ENCODE measurements around the gene ORMDL2.

ORMDL2 gene

DNA sequence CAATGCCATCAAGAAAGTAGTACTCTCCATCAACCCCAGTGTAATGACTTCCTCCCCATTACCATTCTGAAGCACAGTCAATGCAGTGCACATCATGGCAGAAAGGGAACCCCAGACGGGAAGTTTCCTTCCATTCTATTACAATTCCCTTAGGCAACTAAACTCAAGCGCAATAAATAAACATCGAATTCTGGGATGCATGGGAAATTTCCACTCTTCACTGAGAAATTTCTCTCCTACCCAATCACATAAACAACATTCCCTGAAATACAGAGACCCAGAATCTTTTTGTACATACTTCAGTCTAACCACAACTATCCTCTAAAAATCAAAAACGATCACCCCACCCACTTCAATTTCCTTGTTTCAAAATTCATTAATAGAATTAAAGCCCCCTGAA is 20.3 kb upstream of the ORMDL2 start:
- H3K79me2 ChIP-seq (ENCODE audit: insufficient read depth, low read length), result no peaks in the 10 kb centered on the region
- H2AFZ ChIP-seq (ENCODE audit: low read length), result no peak overlapping the region
- H3K9me2 ChIP-seq (ENCODE audit: low read depth, low read length), result no peaks in the 10 kb centered on the region
- H3K4me3 ChIP-seq (ENCODE audit: low read depth, low read length, poor library complexity, severe bottlenecking), result no peak overlapping the region
- H3F3A ChIP-seq (ENCODE audit: insufficient read depth, low read length), result no peaks in the 10 kb centered on the region
- peaks cover 3% of the 10 kb centered on the region for H3K4me1 ChIP-seq (ENCODE audit: insufficient read depth, low read length, severe bottlenecking)
- peaks cover 95% of the 10 kb centered on the region for H3K36me3 ChIP-seq (ENCODE audit: insufficient read depth, low read length)
- H4K20me1 ChIP-seq (ENCODE audit: insufficient read depth, low read length), result 0 out of 2 replicates have a peak, but pooled peaks cover 2% of the 10 kb centered on the region
- H3K27me3 ChIP-seq (ENCODE audit: insufficient read depth, low read length), result no peaks in the 10 kb centered on the region
- H3K9me3 ChIP-seq (ENCODE audit: low read length), result no peaks in the 10 kb centered on the region
- no peak overlapping the region for H3K4me2 ChIP-seq (ENCODE audit: low read length)
- TF ChIP-seq, protein P1, sequence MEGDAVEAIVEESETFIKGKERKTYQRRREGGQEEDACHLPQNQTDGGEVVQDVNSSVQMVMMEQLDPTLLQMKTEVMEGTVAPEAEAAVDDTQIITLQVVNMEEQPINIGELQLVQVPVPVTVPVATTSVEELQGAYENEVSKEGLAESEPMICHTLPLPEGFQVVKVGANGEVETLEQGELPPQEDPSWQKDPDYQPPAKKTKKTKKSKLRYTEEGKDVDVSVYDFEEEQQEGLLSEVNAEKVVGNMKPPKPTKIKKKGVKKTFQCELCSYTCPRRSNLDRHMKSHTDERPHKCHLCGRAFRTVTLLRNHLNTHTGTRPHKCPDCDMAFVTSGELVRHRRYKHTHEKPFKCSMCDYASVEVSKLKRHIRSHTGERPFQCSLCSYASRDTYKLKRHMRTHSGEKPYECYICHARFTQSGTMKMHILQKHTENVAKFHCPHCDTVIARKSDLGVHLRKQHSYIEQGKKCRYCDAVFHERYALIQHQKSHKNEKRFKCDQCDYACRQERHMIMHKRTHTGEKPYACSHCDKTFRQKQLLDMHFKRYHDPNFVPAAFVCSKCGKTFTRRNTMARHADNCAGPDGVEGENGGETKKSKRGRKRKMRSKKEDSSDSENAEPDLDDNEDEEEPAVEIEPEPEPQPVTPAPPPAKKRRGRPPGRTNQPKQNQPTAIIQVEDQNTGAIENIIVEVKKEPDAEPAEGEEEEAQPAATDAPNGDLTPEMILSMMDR (IDR thresholded peaks at IDR 0.05; ENCODE audit: low read length), result no peak
- TF ChIP-seq EZH2 (IDR thresholded peaks at IDR 0.05; ENCODE audit: borderline replicate concordance, low read length), result no peak
- no peak overlapping the region for H3K9ac ChIP-seq (ENCODE audit: low read length)
- no peak overlapping the region for H3K27ac ChIP-seq (ENCODE audit: low read depth, low read length, poor library complexity, severe bottlenecking)

DNA sequence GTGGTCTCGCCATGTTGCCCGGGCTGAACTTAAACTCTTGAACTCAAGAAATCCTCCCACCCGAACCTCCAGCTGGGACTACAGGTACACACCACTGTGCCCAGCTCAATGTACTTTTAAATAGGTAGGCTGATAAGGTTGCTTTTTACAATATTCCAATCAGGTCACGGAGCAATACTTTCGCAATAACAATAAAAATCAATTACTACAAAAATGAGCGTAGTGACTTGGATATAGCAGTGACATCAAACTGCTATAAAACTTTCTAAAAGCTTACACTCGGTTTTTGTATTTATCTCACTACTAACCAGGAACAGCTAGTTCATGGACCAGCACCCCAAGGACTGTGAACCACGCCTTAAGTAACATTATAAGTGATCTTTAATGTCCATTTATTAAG is 10.9 kb upstream of the ORMDL2 start:
- no peak overlapping the region for H3K27ac ChIP-seq (ENCODE audit: low read depth, low read length, poor library complexity, severe bottlenecking)
- H3K36me3 ChIP-seq (ENCODE audit: insufficient read depth, low read length), result peaks cover 60% of the 10 kb centered on the region

DNA sequence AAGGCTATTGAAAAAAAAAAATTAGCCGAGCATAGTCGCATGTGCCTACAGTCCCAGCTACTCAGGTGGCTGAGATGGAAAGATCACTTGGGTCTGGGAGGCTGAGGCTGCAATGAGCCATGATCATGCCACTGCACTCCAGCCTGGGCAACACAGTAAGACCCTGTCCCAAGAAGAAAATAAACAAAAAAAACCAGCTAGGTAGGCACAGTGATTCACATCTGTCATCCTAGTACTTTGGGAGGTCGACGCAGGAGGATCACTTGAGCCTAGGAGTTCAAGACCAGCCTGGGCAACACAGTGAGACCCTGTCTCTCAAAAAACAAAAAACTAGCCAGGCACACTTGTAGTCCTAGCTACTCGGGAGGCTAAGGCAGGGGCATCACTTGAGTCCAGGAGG is 8.6 kb upstream of the ORMDL2 start:
- H3K4me1 ChIP-seq (ENCODE audit: insufficient read depth, low read length, severe bottlenecking), result no peaks in the 10 kb centered on the region
- TF ChIP-seq, protein P1 (IDR thresholded peaks at IDR 0.05; ENCODE audit: low read length), result no peak
- TF ChIP-seq EZH2 (IDR thresholded peaks at IDR 0.05; ENCODE audit: borderline replicate concordance, low read length), result no peak
- no peak overlapping the region for H2AFZ ChIP-seq (ENCODE audit: low read length)
- no peak overlapping the region for H3K9ac ChIP-seq (ENCODE audit: low read length)
- no peaks in the 10 kb centered on the region for H4K20me1 ChIP-seq (ENCODE audit: insufficient read depth, low read length)
- peaks cover 93% of the 10 kb centered on the region for H3K79me2 ChIP-seq (ENCODE audit: insufficient read depth, low read length)
- H3F3A ChIP-seq (ENCODE audit: insufficient read depth, low read length), result no peaks in the 10 kb centered on the region
- no peak overlapping the region for H3K27ac ChIP-seq (ENCODE audit: low read depth, low read length, poor library complexity, severe bottlenecking)
- H3K4me3 ChIP-seq (ENCODE audit: low read depth, low read length, poor library complexity, severe bottlenecking), result no peak overlapping the region
- H3K27me3 ChIP-seq (ENCODE audit: insufficient read depth, low read length), result no peaks in the 10 kb centered on the region
- H3K4me2 ChIP-seq (ENCODE audit: low read length), result no peak overlapping the region
- H3K9me3 ChIP-seq (ENCODE audit: low read length), result no peaks in the 10 kb centered on the region
- H3K36me3 ChIP-seq (ENCODE audit: insufficient read depth, low read length), result peaks cover 66% of the 10 kb centered on the region
- no peaks in the 10 kb centered on the region for H3K9me2 ChIP-seq (ENCODE audit: low read depth, low read length)

More for the DNA sequence above, 10.9 kb upstream of the ORMDL2 start:
- Histone ChIP-seq H3K9ac (ENCODE audit: low read length) (no peak overlapping the region), H3K9me2 (ENCODE audit: low read depth, low read length) (no peaks in the 10 kb centered on the region), H3K79me2 (ENCODE audit: insufficient read depth, low read length) (peaks cover 80% of the 10 kb centered on the region), H3K4me1 (ENCODE audit: insufficient read depth, low read length, severe bottlenecking) (no peaks in the 10 kb centered on the region), H3K9me3 (ENCODE audit: low read length) (no peaks in the 10 kb centered on the region), H3K4me2 (ENCODE audit: low read length) (no peak overlapping the region), H2AFZ (ENCODE audit: low read length) (no peak overlapping the region), H3K27me3 (ENCODE audit: insufficient read depth, low read length) (no peaks in the 10 kb centered on the region), H4K20me1 (ENCODE audit: insufficient read depth, low read length) (no peaks in the 10 kb centered on the region), H3F3A (ENCODE audit: insufficient read depth, low read length) (no peaks in the 10 kb centered on the region), H3K4me3 (ENCODE audit: low read depth, low read length, poor library complexity, severe bottlenecking) (no peak overlapping the region)
- TF ChIP-seq EZH2 (IDR thresholded peaks at IDR 0.05; ENCODE audit: borderline replicate concordance, low read length), result no peak
- TF ChIP-seq, protein P1 (IDR thresholded peaks at IDR 0.05; ENCODE audit: low read length), result no peak

All from OCI-LY1 (cell line).